Measurements from ENCODE around the gene FAT3. TPM values are rescaled to one million over a fixed set of nuclear protein-coding genes. Genes with fewer than 3 reads are reported as not detected.

The FAT3 gene
- total RNA-seq, 1 donor from 2014 or later, result 39.2 TPM

- Mint-ChIP-seq H3K36me3 (ENCODE audit: low read depth) (no peaks in the 10 kb centered on the region), H3K27me3 (ENCODE audit: low read depth) (no peaks in the 10 kb centered on the region), H3K4me1 (peaks cover 25% of the 10 kb centered on the region), H3K9me3 (no peaks in the 10 kb centered on the region), H3K27ac (ENCODE audit: unreplicated experiment) (no peak overlapping the region), H3K4me3 (no peak overlapping the region)
- TF ChIP-seq CTCF (conservative IDR thresholded peaks at IDR 0.05), result no peak
- no peak for DNase-seq (ENCODE audit: low read depth, low spot score)
Observed at GRCh38 chr11:92259861-92260260, 35.2 kb downstream of the FAT3 start.

GRCh38 chr11:92264350-92264749, 39.7 kb downstream of the FAT3 start:
- no peak for TF ChIP-seq CTCF (conservative IDR thresholded peaks at IDR 0.05)
- Mint-ChIP-seq H3K9me3 (no peaks in the 10 kb centered on the region), H3K4me1 (peaks cover 20% of the 10 kb centered on the region), H3K36me3 (ENCODE audit: low read depth) (no peaks in the 10 kb centered on the region), H3K27me3 (ENCODE audit: low read depth) (no peaks in the 10 kb centered on the region), H3K27ac (ENCODE audit: unreplicated experiment) (no peak overlapping the region), H3K4me3 (no peak overlapping the region)
- no peak for DNase-seq (ENCODE audit: low read depth, low spot score)

GRCh38 chr11:92266806-92267205, 42.2 kb downstream of the FAT3 start:
- TF ChIP-seq CTCF (conservative IDR thresholded peaks at IDR 0.05), result no peak
- Mint-ChIP-seq H3K9me3 (no peaks in the 10 kb centered on the region), H3K27ac (ENCODE audit: unreplicated experiment) (no peak overlapping the region), H3K36me3 (ENCODE audit: low read depth) (no peaks in the 10 kb centered on the region), H3K4me3 (no peak overlapping the region), H3K4me1 (peaks cover 3% of the 10 kb centered on the region), H3K27me3 (ENCODE audit: low read depth) (no peaks in the 10 kb centered on the region)
- DNase-seq (ENCODE audit: low read depth, low spot score), result no peak

GRCh38 chr11:92267278-92267677, 42.7 kb downstream of the FAT3 start:
- no peak for TF ChIP-seq CTCF (conservative IDR thresholded peaks at IDR 0.05)
- no peaks in the 10 kb centered on the region for H3K9me3 Mint-ChIP-seq
- H3K27ac Mint-ChIP-seq (ENCODE audit: unreplicated experiment), result no peak overlapping the region

GRCh38 chr11:92267968-92268367, 43.4 kb downstream of the FAT3 start:
- Mint-ChIP-seq H3K27ac (ENCODE audit: unreplicated experiment) (no peak overlapping the region), H3K36me3 (ENCODE audit: low read depth) (no peaks in the 10 kb centered on the region), H3K4me3 (no peak overlapping the region), H3K4me1 (peaks cover 3% of the 10 kb centered on the region), H3K9me3 (no peaks in the 10 kb centered on the region), H3K27me3 (ENCODE audit: low read depth) (no peaks in the 10 kb centered on the region)
- no peak for TF ChIP-seq CTCF (conservative IDR thresholded peaks at IDR 0.05)
- DNase-seq (ENCODE audit: low read depth, low spot score), result no peak

More at GRCh38 chr11:92267278-92267677, 42.7 kb downstream of the FAT3 start:
- H3K4me3 Mint-ChIP-seq, result no peak overlapping the region
- H3K27me3 Mint-ChIP-seq (ENCODE audit: low read depth), result no peaks in the 10 kb centered on the region
- DNase-seq (ENCODE audit: low read depth, low spot score), result no peak
- H3K4me1 Mint-ChIP-seq, result peaks cover 3% of the 10 kb centered on the region
- no peaks in the 10 kb centered on the region for H3K36me3 Mint-ChIP-seq (ENCODE audit: low read depth)

- H3K27me3 Mint-ChIP-seq (ENCODE audit: low read depth), result no peaks in the 10 kb centered on the region
- no peak overlapping the region for H3K27ac Mint-ChIP-seq (ENCODE audit: unreplicated experiment)
- no peaks in the 10 kb centered on the region for H3K36me3 Mint-ChIP-seq (ENCODE audit: low read depth)
- DNase-seq (ENCODE audit: low read depth, low spot score), result no peak
- H3K9me3 Mint-ChIP-seq, result no peaks in the 10 kb centered on the region
- peaks cover 3% of the 10 kb centered on the region for H3K4me1 Mint-ChIP-seq
- TF ChIP-seq CTCF (conservative IDR thresholded peaks at IDR 0.05), result no peak
- H3K4me3 Mint-ChIP-seq, result no peak overlapping the region
Observed at GRCh38 chr11:92268546-92268945, 43.9 kb downstream of the FAT3 start.
